ENCODE measurements around the gene ARHGAP23.
A peak's percentile ranks its signal among the peaks of the same experiment; 100 is the strongest.

Gene ARHGAP23

GRCh38 chr17:38460716-38461630 is 32.7 kb downstream of the ARHGAP23 start:
- TF ChIP-seq, protein P1, sequence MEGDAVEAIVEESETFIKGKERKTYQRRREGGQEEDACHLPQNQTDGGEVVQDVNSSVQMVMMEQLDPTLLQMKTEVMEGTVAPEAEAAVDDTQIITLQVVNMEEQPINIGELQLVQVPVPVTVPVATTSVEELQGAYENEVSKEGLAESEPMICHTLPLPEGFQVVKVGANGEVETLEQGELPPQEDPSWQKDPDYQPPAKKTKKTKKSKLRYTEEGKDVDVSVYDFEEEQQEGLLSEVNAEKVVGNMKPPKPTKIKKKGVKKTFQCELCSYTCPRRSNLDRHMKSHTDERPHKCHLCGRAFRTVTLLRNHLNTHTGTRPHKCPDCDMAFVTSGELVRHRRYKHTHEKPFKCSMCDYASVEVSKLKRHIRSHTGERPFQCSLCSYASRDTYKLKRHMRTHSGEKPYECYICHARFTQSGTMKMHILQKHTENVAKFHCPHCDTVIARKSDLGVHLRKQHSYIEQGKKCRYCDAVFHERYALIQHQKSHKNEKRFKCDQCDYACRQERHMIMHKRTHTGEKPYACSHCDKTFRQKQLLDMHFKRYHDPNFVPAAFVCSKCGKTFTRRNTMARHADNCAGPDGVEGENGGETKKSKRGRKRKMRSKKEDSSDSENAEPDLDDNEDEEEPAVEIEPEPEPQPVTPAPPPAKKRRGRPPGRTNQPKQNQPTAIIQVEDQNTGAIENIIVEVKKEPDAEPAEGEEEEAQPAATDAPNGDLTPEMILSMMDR (conservative IDR thresholded peaks at IDR 0.05; ENCODE audit: low read depth) = no peak
- peak overlapping the region; percentile 93 for H3K27ac ChIP-seq
- ChIA-PET CTCF (interaction anchor here (1.6 kb wide), 1 partner anchor 17 kb away, joined by 4 read pairs; no protein-coding TSS in a partner anchor), POLR2A (ENCODE audit: low non-redundant PET) (no interaction called here)
- DNase-seq (ENCODE audit: low spot score) = no peak

DNA sequence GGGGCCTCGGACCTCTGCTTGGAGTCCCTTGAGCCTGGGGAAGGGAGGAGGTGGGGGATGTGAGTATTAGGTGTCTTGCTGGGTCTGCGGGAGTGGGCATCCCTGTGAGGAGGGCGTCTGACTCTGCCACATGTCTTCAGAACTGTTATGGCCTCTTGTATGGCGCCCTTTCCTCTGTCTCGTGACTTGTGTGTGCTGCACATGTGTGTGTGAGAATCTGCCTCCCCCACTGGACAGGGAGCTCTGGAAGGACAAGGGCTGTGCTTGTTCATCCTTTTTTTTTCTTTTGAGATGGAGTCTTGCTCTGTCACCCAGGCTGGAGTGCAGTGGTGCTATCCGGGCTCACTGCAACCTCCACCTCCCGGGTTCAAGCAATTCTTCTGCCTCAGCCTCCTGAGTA is 33.4 kb downstream of the ARHGAP23 start:
- CTCF ChIA-PET = interaction anchor here (1.6 kb wide), 1 partner anchor 18 kb away, joined by 4 read pairs; no protein-coding TSS in a partner anchor
- POLR2A ChIA-PET (ENCODE audit: low non-redundant PET) = no interaction called here
- DNase-seq (ENCODE audit: low spot score) = no peak
- H3K27ac ChIP-seq = peak overlapping the region; percentile 93
- TF ChIP-seq, protein P1 (conservative IDR thresholded peaks at IDR 0.05; ENCODE audit: low read depth) = no peak

- ChIA-PET POLR2A (ENCODE audit: low non-redundant PET) (interaction anchor here (0.8 kb wide), 1 partner anchor 13 kb away, joined by 3 read pairs; no protein-coding TSS in a partner anchor), CTCF (no interaction called here)
- TF ChIP-seq, protein P1 (conservative IDR thresholded peaks at IDR 0.05; ENCODE audit: low read depth) = no peak
- DNase-seq (ENCODE audit: low spot score) = no peak
- H3K27ac ChIP-seq = peak overlapping the region; percentile 93
Observed at GRCh38 chr17:38463451-38463858, 35.2 kb downstream of the ARHGAP23 start.

DNA sequence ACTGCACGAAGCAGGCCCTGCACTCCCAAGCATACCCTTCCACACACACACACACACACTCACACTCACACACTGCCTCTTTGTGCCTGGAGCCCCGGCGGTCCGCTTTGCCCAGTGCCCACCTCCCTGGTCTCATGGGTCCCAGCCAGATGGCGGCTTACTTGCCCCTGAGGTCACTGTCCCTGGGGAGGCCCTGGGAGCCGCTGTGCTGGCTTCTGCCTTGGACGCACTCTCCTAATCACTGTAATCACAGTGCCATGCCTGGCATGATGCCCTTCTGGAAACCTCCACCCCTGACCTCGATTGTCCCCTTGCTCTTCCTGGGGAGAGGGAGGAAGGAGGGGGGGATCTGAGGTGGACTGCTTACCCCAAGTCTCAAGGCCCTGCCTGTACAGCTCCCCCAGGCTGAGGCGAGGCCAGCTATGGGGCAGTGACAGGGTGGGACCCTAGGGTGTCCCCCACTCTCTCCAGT is 36.0 kb downstream of the ARHGAP23 start:
- H3K27ac ChIP-seq = peak overlapping the region; percentile 93
- no peak for DNase-seq (ENCODE audit: low spot score)
- TF ChIP-seq, protein P1 (conservative IDR thresholded peaks at IDR 0.05; ENCODE audit: low read depth) = no peak
- ChIA-PET CTCF (no interaction called here), POLR2A (ENCODE audit: low non-redundant PET) (interaction anchor here (1.4 kb wide), 1 partner anchor 9 kb away, joined by 8 read pairs; no protein-coding TSS in a partner anchor)

DNA sequence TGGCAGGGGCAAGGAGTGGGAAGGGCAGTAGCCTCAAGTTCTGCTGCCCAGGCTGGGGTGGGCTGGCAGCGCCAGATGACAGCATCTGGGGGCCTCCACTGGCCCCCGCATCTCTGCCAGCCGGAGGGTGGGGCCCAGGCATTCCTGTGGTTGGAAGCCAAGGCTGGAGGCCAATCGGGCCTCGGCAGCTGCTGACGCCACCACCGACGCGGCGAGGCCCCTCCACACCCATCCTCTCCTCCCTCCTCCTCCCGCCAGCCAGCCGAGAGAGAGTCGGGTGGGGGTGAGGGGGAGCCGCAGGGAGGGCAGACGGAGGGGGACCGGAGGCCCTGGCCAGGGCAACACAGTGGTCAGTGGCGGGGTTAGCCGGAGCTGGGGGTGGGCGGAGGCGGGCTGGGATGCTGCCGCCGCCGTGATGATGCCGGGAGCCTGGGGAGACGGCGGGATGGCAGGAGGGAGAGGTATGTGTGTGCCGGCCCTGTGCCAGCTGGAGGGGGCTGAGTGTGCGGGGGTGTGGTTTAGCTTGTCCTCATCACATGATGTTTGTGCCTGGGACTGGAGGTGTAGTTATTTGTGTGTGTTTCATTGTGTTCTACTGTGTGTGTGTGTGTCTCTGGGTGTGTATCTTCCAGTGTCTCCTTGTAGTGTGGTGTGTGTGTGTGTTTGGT is 36.6 kb downstream of the ARHGAP23 start:
- CTCF ChIA-PET = no interaction called here
- peak; percentile 88 for DNase-seq (ENCODE audit: low spot score)
- TF ChIP-seq, protein P1 (conservative IDR thresholded peaks at IDR 0.05; ENCODE audit: low read depth) = no peak
- POLR2A ChIA-PET (ENCODE audit: low non-redundant PET) = interaction anchor here (0.5 to 1.4 kb wide), 2 partner anchors 9 to 996 kb away, joined by 3 to 8 read pairs; partner anchors contain the start of gene CDK12
- H3K27ac ChIP-seq = peak overlapping the region; percentile 93

Measured in RWPE1 (cell line).